Brain microvascular endothelial cell (primary cell): ENCODE measurements around the gene POU6F2.

Experiments used
- DNase-seq: peaks from one replicate; pipeline ENCODE4 v3.0.0-alpha.2; 2020
- H3K27ac ChIP-seq: fragments of 250-450 bp; sonication (Bioruptor Pico); 2 replicates; pipeline ENCODE4 v1.5.1; 2020; ENCODE audit warnings: mild to moderate bottlenecking, moderate library complexity
- H3K27me3 ChIP-seq: fragments of 250-450 bp; sonication (Bioruptor Pico); replicated peaks from 2 replicates; pipeline ENCODE4 v1.5.1; 2020; ENCODE audit warnings: mild to moderate bottlenecking
- H3K36me3 ChIP-seq: fragments of 250-450 bp; sonication (Bioruptor Pico); replicated peaks from 2 replicates; pipeline ENCODE4 v1.5.1; 2020; ENCODE audit warnings: mild to moderate bottlenecking
- H3K4me3 ChIP-seq: 2 replicates; pipeline ENCODE4 v1.5.1; 2011; ENCODE audit warnings: low read depth, mild to moderate bottlenecking, control low read depth, low read length, moderate library complexity
- CTCF ChIP-seq: IDR thresholded peaks from 2 replicates; pipeline ENCODE4 v1.5.1; 2011; ENCODE audit warnings: low read depth, mild to moderate bottlenecking, moderate library complexity, low read length, control low read depth, inconsistent platforms; ENCODE audit errors: missing control alignments
- in situ Hi-C: cut with HindIII; loops from 2 replicates; pipeline ENCODE4 v1.10.0; 2017; ENCODE audit warnings: low sequenced_read_pairs, low pct_ligation_motif_present

POU6F2 gene

DNA sequence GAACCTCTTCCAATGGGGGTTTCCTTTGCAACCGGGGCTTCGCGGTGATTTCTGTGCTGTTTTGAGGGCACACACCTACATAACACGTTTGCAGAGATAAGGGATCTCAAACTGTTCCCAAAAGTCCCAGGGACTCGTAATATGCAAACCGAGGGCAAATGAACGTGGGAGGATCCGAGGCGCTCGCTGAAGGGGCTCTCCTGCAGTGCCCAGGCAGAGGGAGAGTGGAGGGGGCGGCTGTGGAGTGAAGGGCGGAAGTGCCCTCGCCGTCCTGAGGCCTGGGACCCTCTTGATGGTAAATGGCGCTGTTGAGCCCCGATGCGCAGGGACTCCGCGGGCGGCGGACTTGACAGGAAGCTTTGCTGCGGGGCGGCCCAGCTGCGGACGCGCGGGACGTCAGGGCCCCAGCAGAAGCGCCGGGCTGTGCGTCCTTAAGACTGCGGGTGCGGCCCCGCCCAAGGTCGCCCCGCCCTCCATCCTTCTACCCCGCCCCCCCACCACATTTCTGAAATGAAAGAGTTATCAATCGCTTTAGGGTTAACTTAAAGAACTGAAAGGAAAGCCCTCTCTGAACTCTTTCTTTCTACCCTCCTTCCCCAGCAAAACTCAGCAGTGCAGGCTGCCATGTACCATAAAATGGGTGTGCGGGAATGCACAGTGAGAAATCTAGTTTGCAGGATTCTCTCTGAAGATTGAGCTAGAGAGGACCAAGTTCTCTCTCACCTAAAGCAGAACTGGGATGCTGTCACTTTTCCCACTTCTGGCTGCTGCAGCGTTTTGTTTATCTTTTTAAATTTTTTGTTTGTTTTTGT is 436.7 kb downstream of the POU6F2 start:
- Histone ChIP-seq H3K27me3 (no peaks in the 10 kb centered on the region), H3K27ac (no peak overlapping the region), H3K36me3 (no peaks in the 10 kb centered on the region), H3K4me3 (peak overlapping the region; percentile 71)
- peak; percentile 26 for DNase-seq
- in situ Hi-C loops = no loop called here
- TF ChIP-seq CTCF = peak; percentile 28

DNA sequence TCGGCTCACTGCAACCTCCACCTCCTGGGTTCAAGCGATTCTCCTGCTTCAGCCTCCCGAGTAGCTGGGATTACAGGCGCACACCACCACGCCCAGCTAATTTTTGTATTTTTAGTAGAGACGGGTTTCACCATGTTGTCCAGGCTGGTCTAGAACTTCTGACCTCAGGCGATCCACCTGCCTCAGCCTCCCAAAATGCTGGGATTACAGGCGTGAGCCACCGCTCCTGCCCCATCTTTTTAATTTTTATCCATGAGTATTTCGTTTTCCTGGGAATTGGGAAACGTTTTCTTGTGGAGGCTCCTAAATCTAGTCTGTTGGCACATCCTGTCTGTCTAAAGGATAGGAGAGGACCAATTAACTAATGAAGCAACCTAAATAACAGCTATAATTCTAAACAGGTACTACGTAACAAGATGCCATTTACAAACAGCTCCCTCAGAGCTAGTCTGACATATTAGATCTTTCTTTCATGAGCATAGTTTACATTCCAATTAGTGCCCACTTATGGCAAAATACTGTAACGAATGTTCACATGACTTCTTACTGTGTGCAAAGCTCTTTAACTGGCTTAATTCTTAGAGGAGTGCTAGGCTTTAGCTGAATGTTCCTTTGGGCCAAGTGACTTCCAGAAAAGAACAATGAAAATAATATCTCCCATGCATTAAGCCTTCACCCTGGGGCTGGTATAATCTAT is 437.5 kb downstream of the POU6F2 start:
- no peak for DNase-seq
- Histone ChIP-seq H3K27me3 (no peaks in the 10 kb centered on the region), H3K27ac (no peak overlapping the region), H3K4me3 (no peak overlapping the region), H3K36me3 (no peaks in the 10 kb centered on the region)
- TF ChIP-seq CTCF = no peak
- in situ Hi-C loops = no loop called here

DNA sequence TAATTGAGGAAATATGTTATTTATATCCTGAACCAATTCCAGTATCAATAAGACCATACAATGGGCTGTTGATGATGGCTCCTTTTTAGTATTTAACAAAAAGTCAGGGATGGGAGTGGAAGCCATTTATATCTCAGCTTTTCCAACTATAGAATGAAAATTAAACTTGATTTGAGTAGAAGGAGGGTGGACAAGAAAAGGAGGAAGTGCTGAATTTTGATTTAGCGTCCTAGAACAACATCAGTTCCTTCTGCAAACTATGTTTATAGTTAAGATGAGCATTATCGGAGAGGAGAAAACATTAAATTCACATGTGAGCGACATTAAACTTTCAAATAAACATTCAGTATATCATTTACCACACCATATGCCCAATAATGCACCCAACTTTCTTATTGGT is 439.2 kb downstream of the POU6F2 start:
- Histone ChIP-seq H3K36me3 (no peaks in the 10 kb centered on the region), H3K27me3 (no peaks in the 10 kb centered on the region), H3K27ac (no peak overlapping the region), H3K4me3 (no peak overlapping the region)
- no peak for TF ChIP-seq CTCF
- in situ Hi-C loops = no loop called here
- no peak for DNase-seq

DNA sequence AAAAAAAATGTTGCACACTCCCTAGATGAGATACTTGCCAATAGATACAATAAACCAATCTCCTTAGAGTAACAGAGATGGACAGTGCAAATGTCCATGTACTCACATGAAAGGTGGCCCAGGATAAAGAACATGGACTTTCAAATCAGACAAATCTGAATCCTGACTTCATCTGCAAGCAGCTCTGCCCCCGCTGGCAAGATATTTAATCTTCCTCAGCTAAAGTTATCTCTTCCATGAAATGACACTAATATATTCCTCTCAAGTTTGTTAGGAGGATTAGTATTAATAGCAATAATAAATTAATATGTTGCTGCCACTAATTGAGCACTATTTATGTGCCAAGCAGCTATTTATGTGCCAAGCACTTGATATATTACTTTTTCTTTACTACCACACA is 439.9 kb downstream of the POU6F2 start:
- H3K4me3 ChIP-seq = no peak overlapping the region
- no peak for DNase-seq
- H3K27ac ChIP-seq = no peak overlapping the region
- in situ Hi-C loops = no loop called here
- H3K27me3 ChIP-seq = no peaks in the 10 kb centered on the region
- no peaks in the 10 kb centered on the region for H3K36me3 ChIP-seq
- peak; percentile 36 for TF ChIP-seq CTCF

- in situ Hi-C loops = no loop called here
- DNase-seq = no peak
- no peak for TF ChIP-seq CTCF
- Histone ChIP-seq H3K4me3 (no peak overlapping the region), H3K27ac (no peak overlapping the region), H3K27me3 (no peaks in the 10 kb centered on the region), H3K36me3 (no peaks in the 10 kb centered on the region)
Observed at GRCh38 chr7:39421251-39421650, 443.5 kb downstream of the POU6F2 start.
